PFSK-1 (cell line): ENCODE data around the gene MYEOV.

Experiments
- FOXP2 ChIP-seq: optimal IDR thresholded peaks from 2 replicates; pipeline ENCODE3; 2011; ENCODE audit warnings: borderline replicate concordance, control low read depth, inconsistent platforms; ENCODE audit not compliant: insufficient read depth; ENCODE audit errors: extremely low read length, extremely low read depth
- POLR2AphosphoS5 ChIP-seq: IDR thresholded peaks from 2 replicates; pipeline ENCODE4 v1.6.1; 2012; ENCODE audit warnings: low read depth, mild to moderate bottlenecking, control low read depth, low read length, moderate library complexity
- REST ChIP-seq, 2 experiments: IDR thresholded peaks; 2 replicates each; pipeline versions ENCODE4 v1.6.1 to v1.8.0; 2011 to 2012; ENCODE audit warnings: low read depth in 2 of 2, low read length in 2 of 2, control low read depth in 1 of 2, inconsistent platforms in 1 of 2, mild to moderate bottlenecking in 1 of 2, moderate library complexity in 1 of 2; ENCODE audit not compliant: insufficient read depth in 1 of 2
- TAF1 ChIP-seq: IDR thresholded peaks from 2 replicates; pipeline ENCODE4 v1.6.1; 2012; ENCODE audit warnings: low read length, control low read depth, borderline replicate concordance; ENCODE audit not compliant: insufficient read depth

GRCh38 chr11:69269388-69269787 is 24.6 kb upstream of the MYEOV start:
- TF ChIP-seq POLR2AphosphoS5, result no peak
- TF ChIP-seq REST (IDR thresholded peaks at IDR 0.05; ENCODE audit: insufficient read depth in 1 of 2, low read depth in 2 of 2, low read length in 2 of 2), result no peak
- no peak for TF ChIP-seq FOXP2
- TF ChIP-seq TAF1, result no peak
